HepG2 (cell line): ENCODE measurements around the gene STX12. TPM values are rescaled to one million over a fixed set of nuclear protein-coding genes. Genes with fewer than 3 reads are reported as not detected.

Experiments used
- DMTF1 ChIP-seq: sonication (generic); formaldehyde crosslinking; IDR thresholded peaks from 2 replicates; pipeline ENCODE4 v1.4.0; 2020; ENCODE audit warnings: mild to moderate bottlenecking, missing genetic modification reagents
- E2F2 ChIP-seq: sonication (generic); formaldehyde crosslinking; IDR thresholded peaks from 2 replicates; pipeline ENCODE4 v1.4.0; 2020; ENCODE audit warnings: missing genetic modification reagents, borderline replicate concordance
- FOXO1 ChIP-seq: sonication (generic); formaldehyde crosslinking; IDR thresholded peaks from 2 replicates; pipeline ENCODE4 v1.4.0; 2020; ENCODE audit warnings: missing genetic modification reagents
- GLI4 ChIP-seq: sonication (generic); formaldehyde crosslinking; IDR thresholded peaks from 2 replicates; pipeline ENCODE4 v1.5.1; 2020; ENCODE audit warnings: missing genetic modification reagents, mild to moderate bottlenecking, moderate library complexity, borderline replicate concordance
- HES4 ChIP-seq: sonication (generic); formaldehyde crosslinking; IDR thresholded peaks from 2 replicates; pipeline ENCODE4 v1.9.0; 2021; ENCODE audit warnings: mild to moderate bottlenecking, missing genetic modification reagents, borderline replicate concordance
- HMG20B ChIP-seq: conservative IDR thresholded peaks from 2 replicates; pipeline ENCODE4 v1.6.1; 2016; ENCODE audit warnings: missing genetic modification reagents, missing compliant biosample characterization
- KDM4B ChIP-seq: sonication (generic); formaldehyde crosslinking; IDR thresholded peaks from 2 replicates; pipeline ENCODE4 v1.4.0; 2020; ENCODE audit warnings: missing genetic modification reagents
- LBX2 ChIP-seq: sonication (generic); formaldehyde crosslinking; IDR thresholded peaks from 2 replicates; pipeline ENCODE4 v1.5.0; 2020; ENCODE audit warnings: missing genetic modification reagents, mild to moderate bottlenecking, borderline replicate concordance
- PAF1 ChIP-seq: IDR thresholded peaks from 2 replicates; pipeline ENCODE4 v1.6.1; 2016; ENCODE audit warnings: missing genetic modification reagents, missing compliant biosample characterization
- PATZ1 ChIP-seq: sonication (generic); formaldehyde crosslinking; IDR thresholded peaks from 2 replicates; pipeline ENCODE4 v1.4.0; 2020; ENCODE audit warnings: missing genetic modification reagents
- PBX3 ChIP-seq: sonication (generic); formaldehyde crosslinking; IDR thresholded peaks from 2 replicates; pipeline ENCODE4 v1.8.1; 2023; ENCODE audit warnings: missing genetic modification reagents, inconsistent platforms, borderline replicate concordance
- RELA ChIP-seq: sonication (generic); formaldehyde crosslinking; IDR thresholded peaks from 2 replicates; pipeline ENCODE4 v1.4.0; 2020; ENCODE audit warnings: missing genetic modification reagents
- TRIM24 ChIP-seq: sonication (generic); formaldehyde crosslinking; IDR thresholded peaks from 2 replicates; pipeline ENCODE4 v1.8.0; 2022; ENCODE audit warnings: mild to moderate bottlenecking, missing genetic modification reagents
- U2AF1 ChIP-seq: fragments of 200-400 bp; formaldehyde crosslinking; optimal IDR thresholded peaks from 2 replicates; pipeline ENCODE3; 2017; ENCODE audit warnings: mild to moderate bottlenecking, low read depth, low read length
- ZBTB14 ChIP-seq: sonication (generic); formaldehyde crosslinking; IDR thresholded peaks from 2 replicates; pipeline ENCODE4 v1.4.0; 2020; ENCODE audit warnings: missing genetic modification reagents
- ZNF597 ChIP-seq: sonication (generic); formaldehyde crosslinking; IDR thresholded peaks from 2 replicates; pipeline ENCODE4 v1.5.0; 2020; ENCODE audit warnings: missing genetic modification reagents
- polyA plus RNA-seq, 8 experiments: library from polyadenylated mRNA; depleted of rRNA in 3 of 8; stranded (reverse) in 7 of 8; unstranded in 1 of 8; fragments of >200 nt; fragmentation: Illumina TruSeq in 4 of 8; extraction: Trizol in 4 of 8; gene quantifications; 2 replicates each; pipeline versions ENCODE4 v1.2.1 to v1.2.3, GENCODE V29; 2011 to 2016; ENCODE audit warnings: low read depth in 4 of 8, missing spikeins in 1 of 8, mixed read lengths in 1 of 8; ENCODE audit not compliant: insufficient read depth in 1 of 8
- total RNA-seq, 5 experiments: library from RNA; depleted of rRNA; stranded (reverse); fragments of >200 nt; fragmentation: Illumina TruSeq; extraction: Trizol; gene quantifications; 2 replicates each; pipeline ENCODE4 v1.2.3, GENCODE V29; 2016; ENCODE audit warnings: low read depth in 1 of 5

The STX12 gene
- total and polyA plus RNA-seq, 2 of the 13 experiments (the other 11 are each of a cell fraction or from before 2014, with no cell fraction given): 9.0 to 19.7 TPM

GRCh38 chr1:27830621-27831440 is 57.8 kb downstream of the STX12 start, which contains the start of gene PPP1R8 (continued):
- TF ChIP-seq RELA (CRISPR knock-in tag) (no peak), LBX2 (CRISPR knock-in tag) (no peak), U2AF1 (no peak), E2F2 (peak; percentile 81; the same call in 1 of the 2 replicates), ZNF597 (CRISPR knock-in tag) (no peak), HES4 (no peak), PBX3 (0 out of 2 replicates have a peak, but pooled peaks have one; percentile 67), HMG20B (CRISPR knock-in tag) (no peak), FOXO1 (CRISPR knock-in tag) (peak; percentile 21; the same call in 1 of the 2 replicates), ZBTB14 (no peak), KDM4B (CRISPR knock-in tag) (no peak; the same call in 1 of the 2 replicates), GLI4 (no peak), PATZ1 (peak; percentile 46; the same call in 1 of the 2 replicates), DMTF1 (CRISPR knock-in tag) (no peak), PAF1 (CRISPR knock-in tag) (no peak), TRIM24 (no peak)
